ENCODE results near the gene MSGN1. TPM values are rescaled to one million over a fixed set of nuclear protein-coding genes. Genes with fewer than 3 reads are reported as not detected.

The MSGN1 gene
- total RNA-seq, 1 experiment from 2014 or later: not detected

DNA sequence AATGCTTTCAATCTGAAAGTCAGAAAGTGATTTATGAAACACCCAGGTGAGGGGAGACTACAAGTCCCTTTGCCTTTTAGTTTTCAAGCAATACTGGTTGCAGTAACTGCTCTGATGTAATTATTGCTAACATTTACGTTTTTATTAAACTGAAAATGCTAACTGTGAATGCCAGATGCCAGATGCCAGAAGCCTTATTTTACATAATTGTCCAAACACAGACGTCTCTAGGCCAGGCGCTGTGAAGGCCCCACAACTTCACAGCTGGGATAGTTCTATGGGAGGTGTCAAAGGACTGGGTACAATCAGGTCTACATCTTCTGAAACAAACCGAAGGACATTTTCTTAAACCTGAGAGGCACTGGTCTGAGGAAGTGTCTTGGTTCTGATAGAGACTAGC lies 27.5 kb upstream of the MSGN1 start:
- no peak overlapping the region for H2AFZ ChIP-seq (ENCODE audit: low read depth, low read length, poor library complexity, severe bottlenecking)

DNA sequence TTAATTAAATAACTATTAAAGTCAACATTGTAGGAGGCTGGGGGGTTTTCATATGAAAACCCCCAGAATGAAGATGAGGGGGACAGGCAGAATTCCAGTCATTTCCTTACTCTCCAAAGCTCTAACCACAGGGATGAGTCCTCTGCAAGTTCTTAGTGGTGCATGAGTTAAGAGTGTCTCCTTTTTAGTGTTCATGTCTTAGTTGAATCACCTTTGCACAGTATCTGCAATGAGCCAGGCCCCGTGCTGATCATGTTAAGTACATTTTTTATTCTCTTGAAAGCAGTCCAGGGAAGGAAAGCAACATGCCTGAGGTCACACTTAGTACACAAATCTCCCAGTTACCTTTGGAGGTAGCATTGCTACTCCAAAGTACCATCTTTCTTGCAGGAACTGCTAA lies 25.7 kb upstream of the MSGN1 start:
- no peaks in the 10 kb centered on the region for H4K20me1 ChIP-seq (ENCODE audit: insufficient read depth)
- no peaks in the 10 kb centered on the region for H3K4me1 ChIP-seq (ENCODE audit: control insufficient read depth in 1 of 2, insufficient read depth in 2 of 2, low read length in 2 of 2)
- intact Hi-C loops (cut with micrococcal nuclease): no loop called here
- H3K4me3 ChIP-seq (replicated peaks in 1 of 2; ENCODE audit: low read depth in 1 of 2, low read length in 2 of 2): no peak overlapping the region
- H3K9me2 ChIP-seq (ENCODE audit: insufficient read depth): no peaks in the 10 kb centered on the region
- POLR2A ChIA-PET: no interaction called here
- BruUV-seq (replicated peaks): no TSS peak
- H3K27ac ChIP-seq (ENCODE audit: low read depth, low read length): no peak overlapping the region
- H3K9me3 ChIP-seq (ENCODE audit: control insufficient read depth in 1 of 2, insufficient read depth in 1 of 2, low read depth in 1 of 2, low read length in 2 of 2): no peaks in the 10 kb centered on the region
- H3K27me3 ChIP-seq (ENCODE audit: insufficient read depth, low read length): peaks cover 18% of the 10 kb centered on the region
- ATAC-seq (no peak), DNase-seq (ENCODE audit: low read depth, low spot score) (no peak)
- no peaks in the 10 kb centered on the region for H3K36me3 ChIP-seq (ENCODE audit: control insufficient read depth in 1 of 2, insufficient read depth in 2 of 2, low read length in 2 of 2)
- TF ChIP-seq CBX3 (IDR thresholded peaks at IDR 0.05; ENCODE audit: low read depth): no peak
- no peaks in the 10 kb centered on the region for H3K79me2 ChIP-seq (ENCODE audit: insufficient read depth, low read length)
- H3K9ac ChIP-seq (ENCODE audit: low read length): no peak overlapping the region
- CTCF ChIA-PET: no interaction called here
- RAD21 ChIA-PET (ENCODE audit: low non-redundant PET in 1 of 2, low total read pairs in 2 of 2, uncharacterized antibody in 2 of 2, unreplicated experiment in 2 of 2): no interaction called here
- H3K4me2 ChIP-seq (ENCODE audit: low read length): no peak overlapping the region
- no peak overlapping the region for H2AFZ ChIP-seq (ENCODE audit: low read depth, low read length, poor library complexity, severe bottlenecking)

More for the DNA sequence above, 27.5 kb upstream of the MSGN1 start:
- Histone ChIP-seq H3K9me3 (ENCODE audit: control insufficient read depth in 1 of 2, insufficient read depth in 1 of 2, low read depth in 1 of 2, low read length in 2 of 2) (no peaks in the 10 kb centered on the region), H3K79me2 (ENCODE audit: insufficient read depth, low read length) (no peaks in the 10 kb centered on the region), H3K4me3 (replicated peaks in 1 of 2; ENCODE audit: low read depth in 1 of 2, low read length in 2 of 2) (no peak overlapping the region), H3K27ac (ENCODE audit: low read depth, low read length) (no peak overlapping the region), H3K9ac (ENCODE audit: low read length) (no peak overlapping the region), H3K4me2 (ENCODE audit: low read length) (no peak overlapping the region), H4K20me1 (ENCODE audit: insufficient read depth) (no peaks in the 10 kb centered on the region), H3K36me3 (ENCODE audit: control insufficient read depth in 1 of 2, insufficient read depth in 2 of 2, low read length in 2 of 2) (no peaks in the 10 kb centered on the region), H3K9me2 (ENCODE audit: insufficient read depth) (no peaks in the 10 kb centered on the region), H3K27me3 (ENCODE audit: insufficient read depth, low read length) (peaks cover 9% of the 10 kb centered on the region; the same call in 1 of the 2 replicates), H3K4me1 (ENCODE audit: control insufficient read depth in 1 of 2, insufficient read depth in 2 of 2, low read length in 2 of 2) (no peaks in the 10 kb centered on the region)
- ChIA-PET CTCF (no interaction called here), RAD21 (ENCODE audit: low non-redundant PET in 1 of 2, low total read pairs in 2 of 2, uncharacterized antibody in 2 of 2, unreplicated experiment in 2 of 2) (no interaction called here), POLR2A (no interaction called here)
- BruUV-seq (replicated peaks): no TSS peak
- no peak for ATAC-seq
- no peak for DNase-seq (ENCODE audit: low read depth, low spot score)
- intact Hi-C loops (cut with micrococcal nuclease): no loop called here
- TF ChIP-seq EZH2phosphoT487 (IDR thresholded peaks at IDR 0.05; ENCODE audit: borderline replicate concordance) (no peak), SRF (IDR thresholded peaks at IDR 0.05; ENCODE audit: low read depth) (no peak), ZFX (IDR thresholded peaks at IDR 0.05) (no peak), POLR2AphosphoS5 (IDR thresholded peaks at IDR 0.05; ENCODE audit: low read depth, low read length) (no peak), FOSL1 (IDR thresholded peaks at IDR 0.05; ENCODE audit: low read depth) (no peak), CBX3 (IDR thresholded peaks at IDR 0.05; ENCODE audit: low read depth) (no peak), CEBPB (IDR thresholded peaks at IDR 0.05; ENCODE audit: low read depth) (no peak), SIN3A (IDR thresholded peaks at IDR 0.05; ENCODE audit: low read depth) (no peak), SP1 (IDR thresholded peaks at IDR 0.05; ENCODE audit: low read depth) (no peak), EGR1 (IDR thresholded peaks at IDR 0.05; ENCODE audit: low read depth) (no peak), YY1 (IDR thresholded peaks at IDR 0.05; ENCODE audit: extremely low read depth, insufficient replicate concordance, low read depth, low read length) (no peak), TCF7L2 (IDR thresholded peaks at IDR 0.05; ENCODE audit: borderline replicate concordance, extremely low read depth, insufficient read depth, insufficient read length) (no peak), ZNF274 (IDR thresholded peaks at IDR 0.05; ENCODE audit: low read depth, low read length) (no peak), JUND (IDR thresholded peaks at IDR 0.05) (no peak)
- TF ChIP-seq, protein P1, sequence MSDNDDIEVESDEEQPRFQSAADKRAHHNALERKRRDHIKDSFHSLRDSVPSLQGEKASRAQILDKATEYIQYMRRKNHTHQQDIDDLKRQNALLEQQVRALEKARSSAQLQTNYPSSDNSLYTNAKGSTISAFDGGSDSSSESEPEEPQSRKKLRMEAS (IDR thresholded peaks at IDR 0.05): no peak

Measured in HCT116 (cell line).